HK-2 (cell line): ENCODE data around the gene NFYA.

Source experiments
- DNase-seq: peaks from one replicate; pipeline ENCODE4 v3.0.0-alpha.2; 2018; ENCODE audit not compliant: unreplicated experiment

NFYA gene

GRCh38 chr6:41072836-41073202 lies at the start of gene NFYA:
Gene NFYA, plus strand, starts transcription at chr6:41072974. Its CDS starts 6,116 bp downstream, at chr6:41079090.
- no peak for DNase-seq

GRCh38 chr6:41023114-41023513 lies 49.7 kb upstream of the NFYA start:
- DNase-seq: no peak

GRCh38 chr6:41025966-41026530 lies 46.7 kb upstream of the NFYA start:
- DNase-seq: no peak

- no peak for DNase-seq
Observed at GRCh38 chr6:41027241-41027640, 45.5 kb upstream of the NFYA start.

GRCh38 chr6:41027799-41028560 lies 44.8 kb upstream of the NFYA start:
- DNase-seq: no peak

- DNase-seq: no peak
Observed at GRCh38 chr6:41028561-41029412, 44.0 kb upstream of the NFYA start.

GRCh38 chr6:41032830-41033229 lies 39.9 kb upstream of the NFYA start:
- no peak for DNase-seq

GRCh38 chr6:41033776-41034175 lies 39.0 kb upstream of the NFYA start:
- no peak for DNase-seq

GRCh38 chr6:41036186-41036585 lies 36.6 kb upstream of the NFYA start:
- DNase-seq: no peak

- DNase-seq: no peak
Observed at GRCh38 chr6:41036601-41037000, 36.2 kb upstream of the NFYA start.

GRCh38 chr6:41037107-41037900 lies 35.5 kb upstream of the NFYA start:
- DNase-seq: no peak

GRCh38 chr6:41038205-41038604 lies 34.6 kb upstream of the NFYA start:
- no peak for DNase-seq

- peak; percentile 79 for DNase-seq
Observed at GRCh38 chr6:41039060-41039998, 33.4 kb upstream of the NFYA start, which contains the start of gene UNC5CL. Gene UNC5CL, minus strand, starts transcription at chr6:41039221. Its CDS starts 4,147 bp downstream, at chr6:41035074.

GRCh38 chr6:41040101-41040939 lies 32.5 kb upstream of the NFYA start:
- peak; percentile 88 for DNase-seq

- no peak for DNase-seq
Observed at GRCh38 chr6:41040940-41041536, 31.7 kb upstream of the NFYA start.

- no peak for DNase-seq
Observed at GRCh38 chr6:41042226-41043055, 30.3 kb upstream of the NFYA start, which contains the start of gene TSPO2. Gene TSPO2, plus strand, starts transcription at chr6:41042467. Its CDS starts 519 bp downstream, at chr6:41042986.

- no peak for DNase-seq
Observed at GRCh38 chr6:41043151-41043550, 29.6 kb upstream of the NFYA start.

GRCh38 chr6:41045664-41046063 lies 27.1 kb upstream of the NFYA start:
- no peak for DNase-seq
